Measurements from ENCODE around the gene PIP4K2A.

PIP4K2A gene

GRCh38 chr10:22681301-22681700 lies 33.1 kb downstream of the PIP4K2A start:
- intact Hi-C loops (cut with micrococcal nuclease): no loop called here
- peaks cover 12% of the 10 kb centered on the region for H3K36me3 Mint-ChIP-seq (ENCODE audit: low read depth)
- no peak overlapping the region for H3K4me3 Mint-ChIP-seq
- peaks cover 63% of the 10 kb centered on the region for H3K4me1 Mint-ChIP-seq (ENCODE audit: low read depth)
- H3K27me3 Mint-ChIP-seq: no peaks in the 10 kb centered on the region
- no peak overlapping the region for H3K27ac Mint-ChIP-seq
- H3K9me3 Mint-ChIP-seq: no peaks in the 10 kb centered on the region

DNA sequence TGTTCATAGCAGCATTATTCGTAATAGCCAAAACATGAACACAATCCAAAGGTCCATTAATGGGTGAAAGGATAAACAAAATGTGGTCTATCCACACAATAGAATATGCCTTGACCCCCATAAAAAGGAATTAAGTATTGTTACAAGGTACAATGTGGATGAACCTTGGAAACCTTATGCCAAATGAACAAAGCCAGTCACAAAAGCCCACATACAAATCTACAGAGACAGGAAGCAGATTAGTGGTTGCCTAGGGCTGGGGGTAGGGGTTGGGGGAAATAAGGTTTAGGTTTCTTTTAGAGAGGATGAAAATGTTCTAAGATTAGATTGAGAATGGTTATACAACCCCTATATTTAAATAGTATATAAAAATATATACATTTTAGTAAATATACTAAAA lies 34.8 kb downstream of the PIP4K2A start:
- peaks cover 61% of the 10 kb centered on the region for H3K4me1 Mint-ChIP-seq (ENCODE audit: low read depth)
- peaks cover 18% of the 10 kb centered on the region for H3K36me3 Mint-ChIP-seq (ENCODE audit: low read depth)
- H3K4me3 Mint-ChIP-seq: no peak overlapping the region
- H3K27ac Mint-ChIP-seq: no peak overlapping the region
- no peaks in the 10 kb centered on the region for H3K9me3 Mint-ChIP-seq
- H3K27me3 Mint-ChIP-seq: no peaks in the 10 kb centered on the region
- intact Hi-C loops (cut with micrococcal nuclease): loop anchor here (1.0 kb wide), 1 partner anchor 19 kb away; no protein-coding TSS in a partner anchor

DNA sequence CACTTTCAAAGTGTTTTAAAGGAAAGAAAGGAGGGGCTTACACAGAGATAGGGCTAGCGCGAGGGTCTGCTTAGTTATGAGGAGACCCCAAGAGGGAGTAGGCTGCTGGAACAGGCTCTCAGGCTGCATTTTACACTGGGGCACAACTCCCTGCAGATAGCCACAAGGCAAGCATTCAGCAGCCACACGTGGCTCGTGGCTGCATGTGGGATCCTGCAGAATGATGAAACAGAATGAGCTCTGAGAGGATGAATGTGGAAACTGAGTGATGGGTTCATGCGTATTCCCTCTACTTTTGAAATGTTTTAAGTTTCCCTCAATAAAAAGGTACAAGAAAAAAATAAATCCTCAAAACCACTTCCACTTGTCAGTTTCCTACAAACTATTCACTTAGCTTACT lies 37.0 kb downstream of the PIP4K2A start:
- Mint-ChIP-seq H3K4me1 (ENCODE audit: low read depth) (peaks cover 55% of the 10 kb centered on the region), H3K27me3 (no peaks in the 10 kb centered on the region), H3K4me3 (no peak overlapping the region), H3K27ac (no peak overlapping the region), H3K36me3 (ENCODE audit: low read depth) (peaks cover 6% of the 10 kb centered on the region), H3K9me3 (no peaks in the 10 kb centered on the region)
- intact Hi-C loops (cut with micrococcal nuclease): no loop called here

- H3K4me3 Mint-ChIP-seq: no peak overlapping the region
- no peaks in the 10 kb centered on the region for H3K9me3 Mint-ChIP-seq
- intact Hi-C loops (cut with micrococcal nuclease): no loop called here
- H3K36me3 Mint-ChIP-seq (ENCODE audit: low read depth): peaks cover 6% of the 10 kb centered on the region
- no peaks in the 10 kb centered on the region for H3K27me3 Mint-ChIP-seq
- H3K4me1 Mint-ChIP-seq (ENCODE audit: low read depth): peaks cover 53% of the 10 kb centered on the region
- H3K27ac Mint-ChIP-seq: no peak overlapping the region
Measured at GRCh38 chr10:22676435-22676834, 37.9 kb downstream of the PIP4K2A start.

DNA sequence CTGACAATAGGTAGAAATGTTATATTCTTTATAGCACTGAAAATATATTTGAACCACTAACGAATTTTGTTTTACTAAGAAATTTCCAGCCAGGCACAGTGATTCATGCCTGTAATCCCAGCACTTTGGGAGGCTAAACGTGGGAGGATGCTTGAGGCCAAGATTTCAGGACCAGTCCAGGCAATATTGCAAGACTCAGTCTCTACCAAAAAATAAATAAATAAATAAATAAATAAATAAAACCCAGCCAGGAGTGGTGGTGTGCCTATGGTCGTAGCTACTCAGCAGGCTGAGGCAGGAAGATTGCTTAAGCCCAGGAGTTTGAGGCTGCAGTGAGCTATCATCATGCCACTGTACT lies 39.8 kb downstream of the PIP4K2A start:
- Mint-ChIP-seq H3K27ac (no peak overlapping the region), H3K4me1 (ENCODE audit: low read depth) (peaks cover 51% of the 10 kb centered on the region), H3K27me3 (no peaks in the 10 kb centered on the region), H3K9me3 (no peaks in the 10 kb centered on the region), H3K4me3 (no peak overlapping the region), H3K36me3 (ENCODE audit: low read depth) (peaks cover 6% of the 10 kb centered on the region)
- intact Hi-C loops (cut with micrococcal nuclease): no loop called here

DNA sequence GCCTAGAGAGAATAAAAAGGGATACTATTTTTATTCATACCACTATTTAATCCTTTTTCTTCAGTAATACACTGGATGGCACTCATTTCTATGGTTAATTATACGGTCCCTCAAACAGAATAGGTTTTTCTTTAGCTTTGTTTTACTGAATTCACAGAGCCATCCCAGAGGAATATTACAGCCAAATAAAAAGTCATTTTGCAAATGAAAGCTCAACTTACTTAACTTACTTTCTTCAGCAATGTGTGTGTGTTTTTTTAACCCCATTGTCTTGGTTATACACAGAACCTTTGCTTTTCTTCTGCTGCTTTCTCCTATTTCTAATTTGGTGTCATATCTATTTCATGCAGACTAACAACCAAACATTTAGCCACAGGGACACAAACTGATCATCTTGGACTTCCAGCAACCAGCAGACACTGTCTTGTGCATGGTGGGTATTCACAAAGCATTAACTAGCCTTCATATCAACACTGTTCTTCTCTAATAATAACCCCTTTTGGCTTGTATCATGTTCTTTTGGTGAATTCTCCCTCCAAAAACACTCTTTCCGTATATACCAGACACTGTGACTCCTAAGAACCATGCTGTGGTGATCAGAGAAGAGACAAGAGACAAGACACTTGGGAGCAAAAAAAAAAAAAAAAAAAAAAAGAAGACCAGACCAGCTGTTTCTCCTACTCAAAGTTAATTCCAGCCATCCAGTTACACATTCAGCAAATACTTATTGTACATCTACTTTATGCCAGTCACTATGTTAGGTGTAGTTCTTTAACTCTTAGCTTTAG lies 40.4 kb downstream of the PIP4K2A start:
- Mint-ChIP-seq H3K4me3 (no peak overlapping the region), H3K27ac (no peak overlapping the region)

GRCh38 chr10:22673091-22673392 lies 41.3 kb downstream of the PIP4K2A start:
- Mint-ChIP-seq H3K27ac (no peak overlapping the region), H3K9me3 (no peaks in the 10 kb centered on the region), H3K27me3 (no peaks in the 10 kb centered on the region), H3K36me3 (ENCODE audit: low read depth) (peaks cover 6% of the 10 kb centered on the region), H3K4me3 (no peak overlapping the region), H3K4me1 (ENCODE audit: low read depth) (peaks cover 59% of the 10 kb centered on the region)
- intact Hi-C loops (cut with micrococcal nuclease): no loop called here

More for the DNA sequence above, 40.4 kb downstream of the PIP4K2A start:
- Mint-ChIP-seq H3K27me3 (no peaks in the 10 kb centered on the region), H3K36me3 (ENCODE audit: low read depth) (peaks cover 6% of the 10 kb centered on the region), H3K4me1 (ENCODE audit: low read depth) (peaks cover 55% of the 10 kb centered on the region), H3K9me3 (no peaks in the 10 kb centered on the region)
- intact Hi-C loops (cut with micrococcal nuclease): no loop called here

GRCh38 chr10:22672319-22673090 lies 41.9 kb downstream of the PIP4K2A start:
- Mint-ChIP-seq H3K4me1 (ENCODE audit: low read depth) (peaks cover 64% of the 10 kb centered on the region), H3K27me3 (no peaks in the 10 kb centered on the region), H3K4me3 (no peak overlapping the region), H3K9me3 (no peaks in the 10 kb centered on the region), H3K27ac (no peak overlapping the region), H3K36me3 (ENCODE audit: low read depth) (peaks cover 6% of the 10 kb centered on the region)
- intact Hi-C loops (cut with micrococcal nuclease): no loop called here

DNA sequence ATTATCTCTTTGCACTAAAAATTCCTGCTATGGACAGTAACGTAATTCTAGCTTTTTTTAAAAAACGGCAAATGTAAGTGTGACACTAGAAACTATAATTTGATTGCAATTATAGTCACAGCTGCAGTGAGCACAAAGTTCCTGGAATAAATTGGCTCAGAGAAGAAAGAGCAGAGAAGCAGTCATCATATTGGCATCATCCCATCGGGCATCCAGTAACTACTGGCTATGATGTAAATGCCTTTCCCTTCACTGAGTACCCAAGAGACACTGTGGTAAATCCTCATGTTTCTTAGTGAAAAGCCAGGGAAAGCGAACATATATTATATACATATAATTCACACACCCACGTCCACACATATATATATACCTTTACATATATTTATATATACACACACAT lies 43.6 kb downstream of the PIP4K2A start:
- H3K27ac Mint-ChIP-seq: no peak overlapping the region
- no peaks in the 10 kb centered on the region for H3K27me3 Mint-ChIP-seq
- peaks cover 1% of the 10 kb centered on the region for H3K36me3 Mint-ChIP-seq (ENCODE audit: low read depth)
- H3K9me3 Mint-ChIP-seq: no peaks in the 10 kb centered on the region
- no peak overlapping the region for H3K4me3 Mint-ChIP-seq
- intact Hi-C loops (cut with micrococcal nuclease): no loop called here
- peaks cover 57% of the 10 kb centered on the region for H3K4me1 Mint-ChIP-seq (ENCODE audit: low read depth)

DNA sequence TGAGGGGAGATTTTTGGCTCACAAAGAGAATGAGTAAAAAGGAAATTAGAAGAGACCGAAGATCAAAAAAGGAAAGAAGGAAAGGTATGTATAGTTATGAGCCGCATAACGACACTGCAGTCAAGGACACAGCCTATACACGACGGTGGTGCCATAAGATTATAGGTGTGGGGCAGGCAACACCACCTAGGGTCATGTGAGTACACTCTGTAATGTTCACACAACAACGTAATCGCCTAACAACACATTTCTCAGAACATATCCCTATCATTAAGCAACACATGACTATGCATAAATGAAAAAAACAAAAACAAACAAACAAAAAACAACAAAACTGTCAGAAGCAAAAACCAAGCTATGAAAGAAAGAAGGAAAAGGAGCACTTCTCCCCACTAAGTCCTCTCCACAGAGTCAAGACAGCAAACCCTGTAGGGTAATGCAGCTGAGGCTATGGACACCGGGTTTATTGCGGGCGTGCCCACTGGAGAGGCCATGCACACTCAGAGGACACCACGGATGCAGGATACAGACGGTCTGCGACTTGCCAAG lies 45.1 kb downstream of the PIP4K2A start:
- Mint-ChIP-seq H3K4me1 (ENCODE audit: low read depth) (peaks cover 49% of the 10 kb centered on the region), H3K27ac (peak overlapping the region; percentile 5), H3K36me3 (ENCODE audit: low read depth) (no peaks in the 10 kb centered on the region), H3K4me3 (no peak overlapping the region), H3K9me3 (no peaks in the 10 kb centered on the region), H3K27me3 (no peaks in the 10 kb centered on the region)
- intact Hi-C loops (cut with micrococcal nuclease): no loop called here

DNA sequence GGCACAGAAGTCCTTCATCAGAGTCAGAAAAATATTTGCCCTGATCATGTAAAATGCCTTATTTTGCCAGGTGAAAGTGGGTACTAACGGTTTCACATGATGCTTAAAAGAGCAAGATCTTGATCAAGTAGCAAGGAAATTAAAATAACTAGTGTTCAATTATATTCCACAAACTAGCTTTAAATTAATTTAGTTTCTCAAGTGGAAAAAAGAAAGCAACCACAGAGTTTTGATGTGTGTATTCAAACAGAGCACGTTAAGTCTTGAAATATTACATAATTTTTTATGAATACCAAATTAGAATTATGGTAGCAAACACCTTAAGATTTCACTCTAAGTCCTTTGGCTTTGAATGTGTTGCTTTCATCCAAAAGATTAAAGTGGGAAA lies 47.3 kb downstream of the PIP4K2A start:
- no peak overlapping the region for H3K27ac Mint-ChIP-seq

GRCh38 chr10:22666287-22667092 lies 47.9 kb downstream of the PIP4K2A start:
- peaks cover 37% of the 10 kb centered on the region for H3K4me1 Mint-ChIP-seq (ENCODE audit: low read depth)
- no peak overlapping the region for H3K27ac Mint-ChIP-seq
- intact Hi-C loops (cut with micrococcal nuclease): no loop called here
- peak overlapping the region; percentile 0 for H3K4me3 Mint-ChIP-seq
- H3K9me3 Mint-ChIP-seq: no peaks in the 10 kb centered on the region
- no peaks in the 10 kb centered on the region for H3K27me3 Mint-ChIP-seq
- H3K36me3 Mint-ChIP-seq (ENCODE audit: low read depth): peaks cover 6% of the 10 kb centered on the region

More for the DNA sequence above, 47.3 kb downstream of the PIP4K2A start:
- H3K27me3 Mint-ChIP-seq: no peaks in the 10 kb centered on the region
- peaks cover 35% of the 10 kb centered on the region for H3K4me1 Mint-ChIP-seq (ENCODE audit: low read depth)
- intact Hi-C loops (cut with micrococcal nuclease): no loop called here
- no peak overlapping the region for H3K4me3 Mint-ChIP-seq
- peaks cover under 1% of the 10 kb centered on the region for H3K36me3 Mint-ChIP-seq (ENCODE audit: low read depth)
- no peaks in the 10 kb centered on the region for H3K9me3 Mint-ChIP-seq

- H3K9me3 Mint-ChIP-seq: no peaks in the 10 kb centered on the region
- peaks cover 7% of the 10 kb centered on the region for H3K36me3 Mint-ChIP-seq (ENCODE audit: low read depth)
- intact Hi-C loops (cut with micrococcal nuclease): no loop called here
- H3K4me3 Mint-ChIP-seq: no peak overlapping the region
- H3K27ac Mint-ChIP-seq: no peak overlapping the region
- peaks cover 39% of the 10 kb centered on the region for H3K4me1 Mint-ChIP-seq (ENCODE audit: low read depth)
- H3K27me3 Mint-ChIP-seq: no peaks in the 10 kb centered on the region
Measured at GRCh38 chr10:22665329-22665728, 49.0 kb downstream of the PIP4K2A start.
